ENCODE data around the gene TRIM61.
"Not testable (repeated sequence)": the region's sequence is repeated elsewhere in the genome, so short reads cannot be mapped to it uniquely, and the experiment has no call there.

The TRIM61 gene

DNA sequence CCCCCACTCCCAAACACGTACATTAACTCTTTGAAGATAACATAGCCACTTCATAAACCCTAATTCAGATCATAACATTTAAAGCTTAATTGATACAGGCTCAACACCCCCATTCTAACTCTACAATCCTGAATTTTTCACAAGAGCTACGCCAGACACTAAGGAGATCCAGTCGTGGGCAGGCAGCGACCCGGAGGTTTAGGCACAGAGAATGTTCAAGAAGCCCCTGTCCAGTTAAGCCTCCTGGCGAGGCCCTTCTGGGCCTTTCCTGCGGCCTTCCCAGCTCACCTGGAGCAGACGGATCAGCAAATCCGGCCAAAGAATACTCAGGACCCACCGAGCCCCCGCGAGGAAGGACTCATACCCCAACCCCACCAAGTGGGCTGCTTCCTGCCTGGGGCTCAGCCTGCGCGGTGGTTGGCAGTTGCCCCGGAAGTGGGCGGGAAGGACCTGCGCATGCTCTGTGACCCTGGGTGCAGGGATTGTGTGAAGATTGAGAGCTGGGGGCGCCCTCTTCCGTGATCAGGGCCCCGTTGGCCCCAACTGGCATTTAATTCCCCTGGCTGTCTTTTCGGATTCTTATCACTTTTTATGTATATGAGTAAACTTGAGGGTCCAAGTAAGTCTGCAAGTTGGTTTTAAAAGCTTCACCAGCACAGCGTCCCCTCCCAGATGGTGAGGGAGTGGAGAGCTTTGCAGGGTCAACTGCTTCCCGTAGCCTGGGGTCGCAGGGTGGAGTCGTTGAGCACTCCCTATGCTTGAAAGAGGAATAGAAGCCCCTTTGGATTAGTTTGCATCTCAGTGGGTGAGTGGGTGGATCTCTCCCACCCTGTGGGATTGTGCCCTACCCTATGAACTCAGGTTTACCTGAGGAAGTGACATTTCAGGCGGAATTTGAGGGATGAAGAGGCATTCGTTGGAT lies at the start of gene TRIM61:
TSS of gene TRIM61 (minus strand) at position 415 of the 922 bp plus-strand sequence. CDS start 7,655 bp downstream, outside the sequence.
- TF ChIP-seq, protein P1, sequence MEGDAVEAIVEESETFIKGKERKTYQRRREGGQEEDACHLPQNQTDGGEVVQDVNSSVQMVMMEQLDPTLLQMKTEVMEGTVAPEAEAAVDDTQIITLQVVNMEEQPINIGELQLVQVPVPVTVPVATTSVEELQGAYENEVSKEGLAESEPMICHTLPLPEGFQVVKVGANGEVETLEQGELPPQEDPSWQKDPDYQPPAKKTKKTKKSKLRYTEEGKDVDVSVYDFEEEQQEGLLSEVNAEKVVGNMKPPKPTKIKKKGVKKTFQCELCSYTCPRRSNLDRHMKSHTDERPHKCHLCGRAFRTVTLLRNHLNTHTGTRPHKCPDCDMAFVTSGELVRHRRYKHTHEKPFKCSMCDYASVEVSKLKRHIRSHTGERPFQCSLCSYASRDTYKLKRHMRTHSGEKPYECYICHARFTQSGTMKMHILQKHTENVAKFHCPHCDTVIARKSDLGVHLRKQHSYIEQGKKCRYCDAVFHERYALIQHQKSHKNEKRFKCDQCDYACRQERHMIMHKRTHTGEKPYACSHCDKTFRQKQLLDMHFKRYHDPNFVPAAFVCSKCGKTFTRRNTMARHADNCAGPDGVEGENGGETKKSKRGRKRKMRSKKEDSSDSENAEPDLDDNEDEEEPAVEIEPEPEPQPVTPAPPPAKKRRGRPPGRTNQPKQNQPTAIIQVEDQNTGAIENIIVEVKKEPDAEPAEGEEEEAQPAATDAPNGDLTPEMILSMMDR (IDR thresholded peaks at IDR 0.05; ENCODE audit: low read depth, low read length, missing control alignments): no peak
- H3K4me3 ChIP-seq (replicated peaks; ENCODE audit: low read depth, low read length): peak within 1 kb of the TSS; percentile 48
- no peak for DNase-seq (ENCODE audit: extremely low read depth, low read depth)

DNA sequence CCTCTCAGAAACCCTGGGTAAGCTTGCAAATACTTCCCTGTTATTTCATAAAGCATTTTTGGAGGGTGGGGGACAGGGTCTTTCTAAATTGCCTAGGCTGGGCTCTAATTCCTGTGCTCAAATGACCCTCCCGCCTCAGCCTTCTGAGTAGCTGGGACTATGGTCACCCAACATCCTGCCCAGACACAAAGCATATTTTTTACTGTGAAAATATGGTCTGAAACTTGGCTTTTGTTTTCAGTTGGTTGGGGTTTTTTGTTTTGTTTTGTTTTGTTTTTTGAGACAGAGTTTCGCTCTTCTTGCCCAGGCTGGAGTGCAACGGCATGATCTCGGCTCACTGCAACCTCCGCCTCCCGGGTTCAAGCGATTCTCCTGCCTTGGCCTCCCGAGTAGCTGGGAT lies 48.3 kb upstream of the TRIM61 start:
- DNase-seq (ENCODE audit: extremely low read depth, low read depth); H3K4me3 ChIP-seq (replicated peaks; ENCODE audit: low read depth, low read length): not testable (repeated sequence)

DNA sequence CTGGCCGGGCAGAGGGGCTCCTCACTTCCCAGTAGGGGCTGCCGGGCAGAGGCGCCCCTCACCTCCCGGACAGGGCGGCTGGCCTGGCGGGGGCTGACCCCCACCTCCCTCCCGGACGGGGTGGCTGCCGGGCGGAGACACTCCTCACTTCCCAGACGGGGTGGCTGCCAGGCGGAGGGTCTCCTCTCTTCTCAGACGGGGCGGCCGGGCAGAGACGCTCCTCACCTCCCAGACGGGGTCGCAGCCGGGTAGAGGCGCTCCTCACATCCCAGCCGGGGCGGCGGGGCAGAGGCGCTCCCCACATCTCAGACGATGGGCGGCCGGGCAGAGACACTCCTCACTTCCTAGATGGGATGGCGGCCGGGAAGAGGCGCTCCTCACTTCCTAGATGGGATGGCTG lies 42.5 kb upstream of the TRIM61 start:
- not testable (repeated sequence) for H3K4me3 ChIP-seq (replicated peaks; ENCODE audit: low read depth, low read length); DNase-seq (ENCODE audit: extremely low read depth, low read depth)

DNA sequence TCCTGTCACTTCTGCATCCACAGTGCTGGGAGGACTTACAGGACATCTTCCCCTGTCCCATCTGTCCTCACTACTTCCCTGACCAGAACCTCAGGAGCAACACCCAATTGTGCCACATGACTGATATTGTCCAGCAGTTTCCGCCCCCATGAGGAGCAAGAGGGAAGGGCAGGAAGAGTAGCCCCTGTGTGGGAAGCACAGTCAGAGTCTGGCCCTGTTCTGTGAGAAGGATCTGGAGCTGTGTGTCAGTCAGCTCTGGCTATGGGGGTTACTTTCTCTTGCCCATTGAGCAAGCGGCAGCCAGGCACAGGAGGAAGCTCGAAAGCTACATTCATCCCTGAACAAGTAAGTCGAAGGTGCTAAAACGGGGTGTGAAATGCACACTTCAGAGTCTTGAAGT lies 39.5 kb upstream of the TRIM61 start:
- no peak overlapping the region for H3K4me3 ChIP-seq (replicated peaks; ENCODE audit: low read depth, low read length)
- TF ChIP-seq, protein P1 (IDR thresholded peaks at IDR 0.05; ENCODE audit: low read depth, low read length, missing control alignments): peak; percentile 32
- DNase-seq (ENCODE audit: extremely low read depth, low read depth): no peak

DNA sequence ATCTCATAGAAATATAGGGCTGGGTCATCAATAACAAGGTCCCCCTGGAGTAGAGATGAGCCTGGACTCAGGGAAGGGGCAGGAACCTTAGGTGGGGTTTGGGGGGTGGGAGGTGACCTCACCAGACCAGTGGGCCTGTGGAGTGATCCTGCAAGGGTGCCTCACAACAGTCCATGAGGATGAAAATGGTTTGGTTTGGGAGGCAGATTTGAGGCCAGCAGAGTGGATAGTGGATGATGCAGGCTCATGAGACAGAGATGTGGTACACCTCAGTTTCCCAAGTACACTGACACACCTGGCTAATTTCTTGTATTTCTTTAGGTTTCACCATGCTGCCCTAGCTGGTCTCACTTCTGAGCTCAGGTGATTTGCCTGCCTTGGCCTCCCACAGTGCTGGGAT lies 36.2 kb upstream of the TRIM61 start:
- TF ChIP-seq, protein P1 (IDR thresholded peaks at IDR 0.05; ENCODE audit: low read depth, low read length, missing control alignments): no peak
- no peak for DNase-seq (ENCODE audit: extremely low read depth, low read depth)
- H3K4me3 ChIP-seq (replicated peaks; ENCODE audit: low read depth, low read length): no peak overlapping the region

- TF ChIP-seq, protein P1 (IDR thresholded peaks at IDR 0.05; ENCODE audit: low read depth, low read length, missing control alignments): no peak
- no peak overlapping the region for H3K4me3 ChIP-seq (replicated peaks; ENCODE audit: low read depth, low read length)
- no peak for DNase-seq (ENCODE audit: extremely low read depth, low read depth)
Observed at GRCh38 chr4:165011403-165011802, 33.9 kb upstream of the TRIM61 start.

GRCh38 chr4:165010991-165011390 lies 33.5 kb upstream of the TRIM61 start:
- no peak for DNase-seq (ENCODE audit: extremely low read depth, low read depth)
- no peak overlapping the region for H3K4me3 ChIP-seq (replicated peaks; ENCODE audit: low read depth, low read length)
- TF ChIP-seq, protein P1 (IDR thresholded peaks at IDR 0.05; ENCODE audit: low read depth, low read length, missing control alignments): no peak

- no peak overlapping the region for H3K4me3 ChIP-seq (replicated peaks; ENCODE audit: low read depth, low read length)
- no peak for DNase-seq (ENCODE audit: extremely low read depth, low read depth)
Observed at GRCh38 chr4:165010487-165010886, 33.0 kb upstream of the TRIM61 start.

More at GRCh38 chr4:165010487-165010886, 33.0 kb upstream of the TRIM61 start:
- TF ChIP-seq, protein P1 (IDR thresholded peaks at IDR 0.05; ENCODE audit: low read depth, low read length, missing control alignments): no peak

Data from HFF-Myc (cell line).